AG08395 (cell line): ENCODE results near the gene TDRD6.
"Not testable (repeated sequence)": the region's sequence is repeated elsewhere in the genome, so short reads cannot be mapped to it uniquely, and the experiment has no call there.

Source experiments
- DNase-seq: peaks from one replicate; pipeline ENCODE4 v3.0.0; 2012; ENCODE audit warnings: mixed read lengths, low spot score

The TDRD6 gene

GRCh38 chr6:46687619-46688097, at the start of gene TDRD6:
Gene TDRD6, plus strand, starts transcription at chr6:46687885. Its CDS starts 244 bp downstream, at chr6:46688129.
- DNase-seq, result no peak

GRCh38 chr6:46637933-46638332, 49.8 kb upstream of the TDRD6 start:
- no peak for DNase-seq

- no peak for DNase-seq
Observed at GRCh38 chr6:46638650-46639049, 49.0 kb upstream of the TDRD6 start.

- DNase-seq, result no peak
Observed at GRCh38 chr6:46642928-46643751, 44.5 kb upstream of the TDRD6 start.

- DNase-seq, result no peak
Observed at GRCh38 chr6:46645265-46645664, 42.4 kb upstream of the TDRD6 start.

GRCh38 chr6:46648108-46648507, 39.6 kb upstream of the TDRD6 start:
- not testable (repeated sequence) for DNase-seq

- DNase-seq, result peak; percentile 3
Observed at GRCh38 chr6:46648869-46649492, 38.7 kb upstream of the TDRD6 start.

- no peak for DNase-seq
Observed at GRCh38 chr6:46651006-46651405, 36.7 kb upstream of the TDRD6 start.

- no peak for DNase-seq
Observed at GRCh38 chr6:46651816-46652215, 35.9 kb upstream of the TDRD6 start.

- DNase-seq, result no peak
Observed at GRCh38 chr6:46652232-46652602, 35.5 kb upstream of the TDRD6 start.

GRCh38 chr6:46652603-46653438, 34.9 kb upstream of the TDRD6 start, which contains the start of the genes CYP39A1 and SLC25A27:
Gene CYP39A1, minus strand, starts transcription at chr6:46652818. Its CDS starts 236 bp downstream, at chr6:46652582.
Gene SLC25A27, plus strand, starts transcription at chr6:46652975. Its CDS starts 218 bp downstream, at chr6:46653193.
- DNase-seq, result peak; percentile 96

- no peak for DNase-seq
Observed at GRCh38 chr6:46653439-46654195, 34.1 kb upstream of the TDRD6 start.

- DNase-seq, result no peak
Observed at GRCh38 chr6:46655803-46656202, 31.9 kb upstream of the TDRD6 start.

GRCh38 chr6:46657642-46658041, 30.0 kb upstream of the TDRD6 start:
- no peak for DNase-seq

- no peak for DNase-seq
Observed at GRCh38 chr6:46661483-46661882, 26.2 kb upstream of the TDRD6 start.

GRCh38 chr6:46667377-46667776, 20.3 kb upstream of the TDRD6 start:
- no peak for DNase-seq

GRCh38 chr6:46674410-46674809, 13.3 kb upstream of the TDRD6 start:
- no peak for DNase-seq

- no peak for DNase-seq
Observed at GRCh38 chr6:46676604-46677313, 10.9 kb upstream of the TDRD6 start.

- DNase-seq, result no peak
Observed at GRCh38 chr6:46677314-46677654, 10.4 kb upstream of the TDRD6 start.

- DNase-seq, result peak; percentile 13
Observed at GRCh38 chr6:46684771-46685170, 2.9 kb upstream of the TDRD6 start.
